HG02840 (cell line): ENCODE measurements around the gene HYAL1.
A peak's percentile ranks its signal among the peaks of the same experiment; 100 is the strongest.
"Not testable (repeated sequence)": the region's sequence is repeated elsewhere in the genome, so short reads cannot be mapped to it uniquely, and the experiment has no call there.

ENCODE experiments used
- ATAC-seq: cut with Tn5 transposase; IDR thresholded peaks from one replicate; pipeline ENCODE4 v1.9.1; 2021; ENCODE audit warnings: mild to moderate bottlenecking, moderate library complexity, moderate number of reproducible peaks; ENCODE audit not compliant: unreplicated experiment, low FRiP score

The HYAL1 gene

GRCh38 chr3:50319181-50319893, 16.0 kb upstream of the HYAL1 start:
- no peak for ATAC-seq

DNA sequence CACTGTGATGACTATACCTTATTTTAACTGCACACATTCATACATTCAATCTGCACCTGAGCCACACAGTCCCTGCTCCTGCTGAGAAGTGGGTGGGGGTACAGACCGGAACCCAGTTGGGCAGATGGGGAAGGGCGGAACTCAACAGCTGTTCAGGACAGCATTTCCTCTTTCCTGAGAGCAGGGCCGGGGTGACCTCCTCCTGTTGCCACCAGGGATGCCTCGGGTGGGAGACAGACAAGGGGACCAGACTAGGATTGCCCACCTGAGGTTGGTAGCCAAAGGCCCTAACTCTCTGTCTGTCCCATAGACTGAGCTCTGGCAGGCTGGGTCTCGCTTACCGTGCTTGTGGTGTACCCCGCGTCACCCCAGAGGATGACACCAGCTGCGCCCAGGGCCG, 15.2 kb upstream of the HYAL1 start:
- ATAC-seq: no peak

DNA sequence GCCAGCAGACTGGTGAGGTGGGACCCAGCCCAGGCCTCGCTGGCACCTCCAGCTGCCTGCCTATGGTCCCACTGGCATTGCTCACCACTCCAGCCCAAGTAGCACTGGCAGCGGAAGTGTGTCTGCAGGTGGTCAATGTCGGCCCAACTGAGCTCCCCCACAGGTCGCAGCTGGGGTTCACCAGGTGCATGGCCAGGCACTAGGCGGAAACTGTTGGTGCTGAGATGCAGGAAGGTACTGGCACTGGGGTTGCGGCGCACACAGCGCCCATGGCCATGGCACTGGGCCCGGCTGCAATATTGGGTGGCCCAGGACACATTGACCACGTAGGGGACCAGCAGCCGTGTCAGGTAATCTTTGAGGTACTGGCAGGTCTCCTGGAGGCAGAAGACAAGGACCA, 14.8 kb upstream of the HYAL1 start:
- no peak for ATAC-seq

- no peak for ATAC-seq
These were observed 13.9 kb upstream of the HYAL1 start for GRCh38 chr3:50317300-50317699.

DNA sequence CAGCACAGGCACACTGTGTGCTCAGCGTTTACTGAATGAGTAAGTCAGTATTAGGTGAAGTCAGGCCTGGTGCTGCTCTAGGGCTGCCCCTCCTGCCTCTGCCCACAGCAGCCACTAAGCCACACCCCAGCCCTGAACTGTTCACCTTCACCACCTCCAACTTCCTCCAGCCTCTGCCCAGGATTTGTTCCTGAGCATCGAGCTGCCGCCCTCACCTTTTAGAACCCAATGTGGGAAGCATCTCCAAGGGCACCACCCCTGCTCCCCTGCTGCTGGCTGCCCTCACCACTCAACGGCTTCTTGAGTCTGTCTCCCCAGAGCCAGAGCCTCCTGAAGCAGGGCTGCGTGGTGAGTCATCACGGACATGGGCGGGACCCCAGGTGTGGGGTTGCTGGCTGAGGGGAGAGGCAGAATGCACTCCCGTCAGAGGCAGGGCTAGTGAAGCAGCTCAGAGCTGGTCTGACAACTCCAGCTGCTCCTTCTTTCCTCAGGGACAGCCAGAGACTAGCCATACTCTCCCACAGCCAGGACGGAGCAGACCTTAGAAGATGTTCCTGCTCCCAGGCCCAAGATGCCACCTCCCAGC, 13.4 kb upstream of the HYAL1 start:
- no peak for ATAC-seq

- no peak for ATAC-seq
These were observed 11.4 kb upstream of the HYAL1 start for GRCh38 chr3:50314816-50315215.

GRCh38 chr3:50314342-50314741, 11.0 kb upstream of the HYAL1 start:
- no peak for ATAC-seq

DNA sequence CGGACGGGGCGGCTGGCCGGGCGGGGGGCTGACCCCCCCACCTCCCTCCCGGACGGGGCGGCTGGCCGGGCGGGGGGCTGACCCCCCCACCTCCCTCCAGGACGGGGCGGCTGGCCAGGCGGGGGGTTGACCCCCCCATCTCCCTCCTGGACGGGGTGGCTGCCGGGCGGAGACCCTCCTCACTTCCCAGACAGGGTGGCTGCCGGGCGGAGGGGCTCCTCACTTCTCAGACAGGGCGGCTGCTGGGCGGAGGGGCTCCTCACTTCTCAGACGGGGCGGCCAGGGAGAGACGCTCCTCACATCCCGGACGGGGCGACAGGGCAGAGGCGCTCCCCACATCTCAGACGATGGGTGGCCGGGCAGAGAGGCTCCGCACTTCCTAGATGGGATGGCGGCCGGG, 8.7 kb upstream of the HYAL1 start:
- not testable (repeated sequence) for ATAC-seq

DNA sequence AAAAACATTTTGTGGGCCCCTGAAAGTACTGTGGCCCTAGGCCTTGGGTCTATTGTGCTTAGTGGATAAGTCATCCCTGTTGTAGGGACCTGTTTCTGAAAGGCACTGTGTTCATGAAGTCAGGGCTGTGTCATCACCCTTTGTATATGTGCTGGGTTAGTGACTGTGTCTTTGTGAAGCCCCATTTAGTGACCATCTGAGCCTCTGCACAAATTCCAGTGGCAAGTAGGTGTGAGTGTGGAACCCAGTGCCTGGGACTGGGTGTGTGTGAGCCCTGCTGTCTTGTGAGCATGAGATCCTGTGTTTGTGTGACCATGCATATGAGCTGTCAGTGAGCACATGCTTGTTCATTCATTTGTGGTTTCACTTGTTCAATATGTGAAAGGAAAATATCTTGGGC, 1.2 kb upstream of the HYAL1 start:
- no peak for ATAC-seq

GRCh38 chr3:50302095-50303012, 1.0 kb downstream of the HYAL1 start:
- ATAC-seq: no peak

GRCh38 chr3:50300681-50301254, 2.6 kb downstream of the HYAL1 start:
- ATAC-seq: no peak

DNA sequence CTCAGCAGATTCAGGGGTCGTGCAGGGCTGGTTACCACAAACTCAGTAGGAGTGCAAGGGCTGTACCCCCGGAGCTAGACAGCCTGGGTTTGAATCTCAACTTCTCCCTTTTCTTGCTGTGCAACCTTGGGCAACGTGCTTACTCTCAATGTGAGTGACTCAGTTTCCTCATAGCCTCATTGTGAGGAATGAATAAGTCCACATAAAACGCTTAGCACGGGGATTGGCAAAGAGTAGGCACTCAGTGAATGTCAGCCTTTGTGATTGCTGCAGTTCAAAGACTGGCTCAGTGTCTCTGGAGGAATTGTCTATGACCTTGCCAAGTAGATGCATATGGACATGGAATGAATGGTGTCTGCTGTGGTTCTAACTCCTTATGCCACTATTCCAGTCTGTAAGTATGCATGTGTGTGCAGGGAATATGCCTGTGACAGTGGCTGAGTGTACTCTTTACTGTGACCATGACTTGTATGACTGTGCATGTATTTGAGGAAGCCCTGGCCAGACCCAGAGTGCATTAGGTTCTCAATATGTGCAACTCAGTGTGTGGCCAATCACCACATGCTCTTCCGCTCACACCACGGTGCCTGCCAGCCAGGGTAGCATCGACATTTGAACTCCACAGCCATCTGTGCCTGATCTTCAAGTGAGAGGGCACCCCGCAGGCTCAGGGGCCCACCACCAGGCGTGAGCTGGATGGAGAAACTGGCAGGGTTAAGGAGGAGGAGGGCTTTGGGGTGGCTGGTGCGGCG, 3.3 kb downstream of the HYAL1 start:
- ATAC-seq: no peak

- ATAC-seq: no peak
These were observed 3.8 kb downstream of the HYAL1 start for GRCh38 chr3:50299638-50299928.

DNA sequence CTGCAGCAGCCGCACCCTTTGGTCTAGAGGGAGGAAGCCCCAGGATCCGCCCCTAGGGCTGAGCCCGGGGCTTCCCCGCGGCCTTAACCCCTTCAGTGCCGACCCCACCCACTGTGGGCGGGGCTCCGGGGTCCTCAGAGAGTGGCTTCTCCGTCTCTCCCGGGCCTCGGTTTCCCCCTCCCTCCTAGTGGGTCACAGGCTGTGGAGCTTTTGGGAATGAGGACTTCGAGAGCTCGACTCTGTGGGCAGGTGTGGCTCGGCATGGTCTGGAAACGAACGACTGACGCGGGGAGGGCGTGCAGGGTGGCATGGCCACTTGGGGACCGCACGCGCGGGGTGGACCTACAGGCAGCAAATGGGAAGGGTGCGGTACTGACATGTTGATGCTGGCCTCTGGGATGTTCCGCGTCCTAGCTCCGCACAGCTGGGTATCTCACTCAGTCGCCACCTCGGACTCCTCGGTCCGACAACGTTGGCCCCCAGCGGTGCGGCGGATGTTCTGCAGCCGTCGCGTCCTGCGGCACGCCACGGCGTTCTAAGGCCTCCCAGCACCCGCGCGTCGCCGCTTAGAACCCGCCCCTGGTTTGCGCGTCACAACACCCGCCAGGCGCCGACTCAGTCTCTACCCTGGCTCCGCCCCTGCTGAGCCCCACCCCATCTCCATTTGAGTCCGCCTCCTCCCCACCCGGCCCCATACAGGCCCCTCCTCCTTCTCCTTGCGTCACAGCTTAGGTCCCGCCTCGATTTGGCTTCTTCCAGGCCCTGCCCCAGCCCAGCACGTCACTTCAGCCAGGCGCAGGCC, 4.3 kb downstream of the HYAL1 start, which contains the start of the genes HYAL3 and NAA80:
TSS of gene HYAL3 (minus strand) at position 570 of the 802 bp plus-strand sequence. CDS start 3,803 bp downstream, outside the sequence.
TSS of gene NAA80 (minus strand) at position 570 of the 802 bp plus-strand sequence. CDS start 1,942 bp downstream, outside the sequence.
- ATAC-seq: peak; percentile 85

DNA sequence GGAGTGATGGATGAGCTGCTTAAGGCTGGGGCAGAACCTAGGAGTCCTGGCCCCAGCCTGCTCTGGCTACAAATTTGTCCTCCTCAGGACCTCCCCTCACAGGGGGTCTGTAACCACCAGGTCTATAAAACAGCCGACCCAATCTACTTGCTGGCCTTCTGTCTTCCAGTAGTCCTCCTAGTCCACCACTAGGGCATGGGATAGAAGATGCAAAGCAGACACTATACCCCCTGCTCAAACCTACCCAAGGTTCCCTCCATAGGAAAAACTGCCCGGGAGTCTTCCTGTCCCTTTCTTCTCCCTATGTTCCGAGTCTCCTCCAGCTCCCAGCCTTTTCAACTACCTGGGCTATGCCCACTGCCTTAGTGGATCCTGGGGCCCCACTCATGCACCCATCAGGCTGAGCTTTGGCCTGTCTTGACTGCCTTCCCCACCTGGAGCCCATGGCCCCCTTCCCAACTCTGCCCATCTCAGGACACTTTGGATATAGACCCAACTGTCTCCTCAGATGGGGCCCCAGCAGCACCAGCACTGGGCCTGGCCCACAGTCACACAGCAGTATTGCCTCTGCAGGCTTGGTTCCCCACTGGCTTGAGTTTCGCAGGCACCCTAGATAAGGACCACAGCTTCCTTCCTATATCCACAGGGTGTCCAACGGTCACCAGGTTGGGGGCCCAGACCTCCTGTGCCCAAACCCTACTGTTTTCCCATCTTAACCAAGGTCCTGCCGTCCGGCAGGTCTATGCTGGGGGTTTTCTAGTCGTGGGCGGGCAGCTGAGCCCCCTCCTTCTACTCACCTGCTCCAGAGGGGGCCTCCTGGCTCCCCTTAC, 5.3 kb downstream of the HYAL1 start:
- no peak for ATAC-seq

DNA sequence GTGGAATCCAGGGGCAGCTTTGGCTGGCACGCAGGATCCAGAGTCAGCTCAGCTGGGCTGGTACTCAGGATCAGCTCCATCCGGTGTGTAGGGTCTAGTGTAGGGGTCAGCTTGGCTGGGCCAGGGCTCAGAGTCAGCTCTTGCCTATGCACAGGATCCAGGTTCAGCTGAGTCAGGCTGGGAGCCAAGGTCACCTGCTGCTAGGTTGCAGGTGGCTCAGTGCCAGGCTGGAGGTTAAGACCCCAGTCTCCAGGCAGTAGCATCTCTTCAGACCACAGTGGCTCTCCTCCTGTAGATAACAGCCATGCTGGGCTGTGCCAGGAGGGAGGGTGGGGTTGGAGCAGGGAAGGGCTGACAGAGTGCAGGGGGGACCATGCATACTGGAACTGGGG, 6.0 kb downstream of the HYAL1 start:
- ATAC-seq: no peak

GRCh38 chr3:50296721-50297383, 6.5 kb downstream of the HYAL1 start:
- no peak for ATAC-seq
